ENCODE measurements around the gene NKD1.
"Not testable (repeated sequence)": the region's sequence is repeated elsewhere in the genome, so short reads cannot be mapped to it uniquely, and the experiment has no call there.

NKD1 gene

GRCh38 chr16:50548125-50548908, at the start of gene NKD1:
Gene NKD1, plus strand, starts transcription at chr16:50548396. Its CDS starts 158 bp downstream, at chr16:50548554.
- FAIRE-seq: no peak

- FAIRE-seq: no peak
These were observed 49.6 kb upstream of the NKD1 start for GRCh38 chr16:50498431-50499155.

GRCh38 chr16:50499254-50499653, 48.9 kb upstream of the NKD1 start:
- FAIRE-seq: no peak

- FAIRE-seq: no peak
These were observed 47.9 kb upstream of the NKD1 start for GRCh38 chr16:50500171-50500874.

GRCh38 chr16:50501251-50501650, 46.9 kb upstream of the NKD1 start:
- FAIRE-seq: no peak

GRCh38 chr16:50501986-50502615, 46.1 kb upstream of the NKD1 start:
- FAIRE-seq: no peak

- FAIRE-seq: no peak
These were observed 45.6 kb upstream of the NKD1 start for GRCh38 chr16:50502616-50503011.

GRCh38 chr16:50503868-50504531, 44.2 kb upstream of the NKD1 start:
- FAIRE-seq: not testable (repeated sequence)

GRCh38 chr16:50505115-50505514, 43.1 kb upstream of the NKD1 start:
- FAIRE-seq: no peak

GRCh38 chr16:50505714-50506542, 42.3 kb upstream of the NKD1 start:
- FAIRE-seq: no peak

- no peak for FAIRE-seq
These were observed 41.7 kb upstream of the NKD1 start for GRCh38 chr16:50506543-50506937.

GRCh38 chr16:50507397-50507796, 40.8 kb upstream of the NKD1 start:
- FAIRE-seq: no peak

GRCh38 chr16:50509521-50510341, 38.5 kb upstream of the NKD1 start:
- no peak for FAIRE-seq

GRCh38 chr16:50515218-50515617, 33.0 kb upstream of the NKD1 start:
- FAIRE-seq: no peak

- no peak for FAIRE-seq
These were observed 31.8 kb upstream of the NKD1 start for GRCh38 chr16:50516401-50516800.

GRCh38 chr16:50516890-50517289, 31.3 kb upstream of the NKD1 start:
- no peak for FAIRE-seq

- no peak for FAIRE-seq
These were observed 30.5 kb upstream of the NKD1 start for GRCh38 chr16:50517450-50518252.

- FAIRE-seq: no peak
These were observed 29.2 kb upstream of the NKD1 start for GRCh38 chr16:50519001-50519400.

GRCh38 chr16:50519602-50520001, 28.6 kb upstream of the NKD1 start:
- FAIRE-seq: no peak
